ENCODE results near the gene PDGFRA.

PDGFRA gene

GRCh38 chr4:54228961-54229501 is at the start of gene PDGFRA:
Gene PDGFRA (plus strand): TSS chr4:54229293. CDS start chr4:54258769, 29,476 bp downstream.
- peak in 2 of 42 donors; percentile 32 to 38 for DNase-seq
- intact Hi-C loops (cut with DNase I) = loop anchor here (10.0 kb wide), 1 partner anchor 534 kb away; no protein-coding TSS in a partner anchor

DNA sequence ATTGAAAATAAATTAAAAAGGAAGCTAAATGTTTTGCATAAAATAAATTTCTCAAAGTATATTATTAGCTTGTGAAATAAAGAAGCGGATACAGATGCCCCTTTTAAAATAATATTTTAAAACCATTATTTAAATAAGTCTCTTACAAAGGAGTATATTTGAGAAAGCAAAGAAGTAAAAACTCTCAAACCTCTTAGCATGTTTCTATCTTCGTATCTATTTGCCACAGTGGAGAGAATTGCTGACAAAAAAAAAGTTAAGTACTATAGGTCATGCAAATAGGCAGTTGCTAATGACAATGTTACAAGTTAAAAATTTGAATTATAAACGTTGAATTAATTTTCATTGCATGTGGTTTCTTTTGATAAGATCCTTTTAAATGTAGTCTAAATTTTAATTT is 44.5 kb upstream of the PDGFRA start:
- DNase-seq = no peak
- intact Hi-C loops (cut with DNase I) = no loop called here

DNA sequence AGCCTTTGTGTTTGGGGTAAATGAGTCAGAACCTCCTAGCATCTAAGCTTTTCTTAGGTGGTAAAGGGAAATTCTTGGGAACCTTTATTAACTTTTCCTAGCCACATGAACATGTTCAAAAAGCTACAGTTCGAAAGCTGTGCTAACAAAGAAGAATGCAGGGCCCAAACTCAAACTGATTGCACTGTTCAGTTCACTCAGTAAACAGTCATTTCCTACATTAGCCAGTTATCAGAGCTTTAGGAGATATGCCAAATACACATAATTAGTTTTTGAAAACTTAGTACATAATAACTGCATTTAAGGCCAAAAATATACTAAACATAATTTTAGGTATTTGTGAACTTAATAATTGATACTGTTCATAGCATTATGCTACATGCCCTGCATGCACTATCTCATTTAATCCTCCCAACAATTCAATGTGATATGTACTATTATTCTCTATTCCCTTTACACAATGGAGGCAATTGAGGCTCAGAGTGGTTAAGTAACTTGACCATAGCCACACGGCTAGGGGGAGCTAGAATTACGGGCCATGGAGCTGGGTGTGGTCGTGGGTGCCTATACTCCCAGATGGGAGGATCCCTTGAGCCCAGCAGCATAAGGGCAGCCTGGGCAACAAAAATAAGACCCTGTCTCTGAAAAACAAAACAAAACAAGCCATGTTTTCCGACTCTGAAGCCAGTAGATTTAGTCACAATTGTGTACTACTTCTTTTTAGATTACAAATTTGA is 43.9 kb upstream of the PDGFRA start:
- DNase-seq = no peak
- intact Hi-C loops (cut with DNase I) = no loop called here

DNA sequence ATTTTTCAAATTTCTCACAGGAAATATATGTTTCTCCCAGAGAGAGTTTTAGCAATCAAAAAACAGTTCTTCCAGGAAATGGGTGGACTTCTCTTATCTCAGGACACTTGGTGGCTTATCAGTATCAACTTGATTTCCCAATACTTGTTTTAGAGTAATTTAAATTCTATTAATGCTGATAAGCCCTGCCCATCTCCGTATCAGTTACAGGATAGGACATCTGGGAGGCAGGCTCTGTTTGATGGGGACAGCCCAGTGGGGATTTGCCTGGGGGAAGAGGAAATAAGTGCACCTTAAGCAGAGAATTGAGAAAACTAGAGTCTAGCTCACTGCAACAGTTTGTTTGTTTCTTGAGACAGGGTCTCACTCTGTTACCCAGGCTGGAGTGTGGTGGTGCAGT is 43.2 kb upstream of the PDGFRA start:
- no peak for DNase-seq
- intact Hi-C loops (cut with DNase I) = no loop called here

GRCh38 chr4:54186371-54186770 is 42.7 kb upstream of the PDGFRA start:
- intact Hi-C loops (cut with DNase I) = no loop called here
- DNase-seq = no peak

GRCh38 chr4:54187148-54187547 is 41.9 kb upstream of the PDGFRA start:
- peak in 12 of 42 donors; percentile 3 to 23 (median 10) for DNase-seq
- intact Hi-C loops (cut with DNase I) = no loop called here

- DNase-seq = no peak
- intact Hi-C loops (cut with DNase I) = no loop called here
Measured at GRCh38 chr4:54189140-54189539, 40.0 kb upstream of the PDGFRA start.

GRCh38 chr4:54192811-54193210 is 36.3 kb upstream of the PDGFRA start:
- no peak for DNase-seq
- intact Hi-C loops (cut with DNase I) = no loop called here

DNA sequence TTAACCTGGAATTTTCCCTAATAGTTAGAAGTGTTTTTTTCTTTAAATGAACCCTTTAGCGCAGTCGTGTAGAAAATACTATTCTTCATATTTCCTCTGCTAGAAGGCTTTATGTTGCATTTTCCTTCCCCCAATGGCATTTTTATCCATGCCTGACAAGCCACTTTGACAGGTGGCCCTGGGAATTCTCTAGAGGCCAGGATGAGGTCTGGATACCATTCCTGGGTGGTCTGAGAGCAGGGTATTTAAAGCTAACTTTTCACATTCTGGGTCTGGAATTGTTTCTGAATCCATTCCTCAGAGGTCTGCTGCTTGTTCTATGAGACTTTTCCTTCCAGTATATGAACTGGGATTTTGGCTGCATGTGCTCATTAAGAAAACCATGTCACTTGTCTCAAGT is 31.2 kb upstream of the PDGFRA start:
- intact Hi-C loops (cut with DNase I) = no loop called here
- DNase-seq = no peak

GRCh38 chr4:54199919-54200318 is 29.2 kb upstream of the PDGFRA start:
- no peak for DNase-seq
- intact Hi-C loops (cut with DNase I) = no loop called here

DNA sequence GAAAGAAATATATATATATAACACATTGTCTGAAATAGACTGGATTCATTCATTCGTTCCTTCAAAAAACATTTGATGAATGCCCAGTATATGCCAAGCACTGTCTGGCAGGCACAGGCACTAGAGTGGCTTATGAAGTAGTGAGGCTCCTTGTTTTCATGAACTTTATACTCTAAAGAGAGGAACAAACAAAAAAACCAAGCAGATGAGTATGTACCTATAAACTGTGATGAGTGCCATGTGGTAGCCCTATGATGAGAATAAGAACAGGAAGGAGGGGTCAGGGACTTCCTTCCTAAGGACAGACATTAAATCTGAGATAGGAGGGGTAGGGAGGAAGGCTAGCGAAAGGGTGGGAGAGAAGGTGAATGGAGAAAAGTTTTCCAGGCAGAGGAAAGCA is 19.5 kb upstream of the PDGFRA start:
- intact Hi-C loops (cut with DNase I) = no loop called here
- no peak for DNase-seq

- intact Hi-C loops (cut with DNase I) = no loop called here
- no peak for DNase-seq
Measured at GRCh38 chr4:54213001-54213400, 16.1 kb upstream of the PDGFRA start.

- intact Hi-C loops (cut with DNase I) = no loop called here
Measured at GRCh38 chr4:54213761-54214160, 15.3 kb upstream of the PDGFRA start.

DNA sequence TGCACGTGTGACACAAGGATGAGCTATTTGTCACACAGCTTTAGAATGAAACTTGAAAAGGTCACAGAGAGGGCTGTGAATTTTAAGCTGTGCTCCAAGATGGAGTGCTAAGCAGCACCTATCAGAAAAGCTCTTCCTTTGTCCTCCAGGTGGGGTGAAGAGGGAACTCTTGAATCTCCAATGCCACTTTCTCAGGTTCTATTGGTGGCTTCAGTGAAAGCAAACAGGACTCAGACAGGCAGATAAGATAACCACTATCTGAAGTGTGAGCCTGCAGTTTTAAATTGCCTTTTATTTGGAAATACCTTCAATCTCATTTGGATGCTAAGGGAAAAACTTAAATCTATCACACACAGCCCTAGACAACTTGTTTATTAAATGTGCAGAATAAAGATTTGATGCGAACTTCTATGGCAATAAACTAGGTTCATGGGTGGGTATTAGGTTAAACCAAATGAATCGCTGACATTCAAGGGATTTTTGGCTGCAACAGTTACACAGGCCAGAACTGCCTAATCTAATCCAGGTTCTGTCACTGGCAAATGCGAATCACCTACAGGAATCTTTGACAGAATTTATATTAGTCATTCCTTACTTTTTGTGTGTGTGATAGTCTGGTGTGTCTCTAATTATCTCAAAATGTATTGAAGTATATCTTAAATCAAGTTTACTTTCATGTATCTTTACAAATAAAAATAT is 13.6 kb upstream of the PDGFRA start:
- intact Hi-C loops (cut with DNase I) = loop anchor here (5.0 kb wide), 1 partner anchor 283 kb away; no protein-coding TSS in a partner anchor
- DNase-seq = no peak

More at GRCh38 chr4:54213761-54214160, 15.3 kb upstream of the PDGFRA start:
- DNase-seq = no peak

GRCh38 chr4:54217642-54218495 is 11.2 kb upstream of the PDGFRA start:
- DNase-seq = peak; percentile 41 to 90 (median 72)
- intact Hi-C loops (cut with DNase I) = loop anchor here (5.0 kb wide), 1 partner anchor 286 kb away; no protein-coding TSS in a partner anchor

DNA sequence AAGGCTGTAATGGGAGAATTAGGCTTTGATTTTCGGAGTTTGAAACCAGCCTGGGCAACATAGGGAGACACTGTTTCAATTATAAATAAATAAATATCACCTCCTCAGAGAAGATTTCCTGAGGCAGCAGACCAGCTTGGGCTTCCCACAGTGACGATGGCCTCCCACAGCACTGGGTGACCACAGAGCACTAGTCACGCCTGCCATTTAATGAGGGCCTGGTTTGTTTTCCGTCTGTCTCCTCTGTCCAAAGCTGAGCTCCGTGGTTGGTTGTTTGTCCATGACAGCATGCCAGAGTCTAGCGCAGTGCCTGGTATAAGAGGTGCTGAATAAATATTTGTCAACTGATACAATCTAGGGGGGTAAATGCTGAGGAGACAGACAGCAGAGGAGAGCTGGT is 10.4 kb upstream of the PDGFRA start:
- no peak for DNase-seq
- intact Hi-C loops (cut with DNase I) = loop anchor here (5.0 kb wide), 1 partner anchor 286 kb away; no protein-coding TSS in a partner anchor

DNA sequence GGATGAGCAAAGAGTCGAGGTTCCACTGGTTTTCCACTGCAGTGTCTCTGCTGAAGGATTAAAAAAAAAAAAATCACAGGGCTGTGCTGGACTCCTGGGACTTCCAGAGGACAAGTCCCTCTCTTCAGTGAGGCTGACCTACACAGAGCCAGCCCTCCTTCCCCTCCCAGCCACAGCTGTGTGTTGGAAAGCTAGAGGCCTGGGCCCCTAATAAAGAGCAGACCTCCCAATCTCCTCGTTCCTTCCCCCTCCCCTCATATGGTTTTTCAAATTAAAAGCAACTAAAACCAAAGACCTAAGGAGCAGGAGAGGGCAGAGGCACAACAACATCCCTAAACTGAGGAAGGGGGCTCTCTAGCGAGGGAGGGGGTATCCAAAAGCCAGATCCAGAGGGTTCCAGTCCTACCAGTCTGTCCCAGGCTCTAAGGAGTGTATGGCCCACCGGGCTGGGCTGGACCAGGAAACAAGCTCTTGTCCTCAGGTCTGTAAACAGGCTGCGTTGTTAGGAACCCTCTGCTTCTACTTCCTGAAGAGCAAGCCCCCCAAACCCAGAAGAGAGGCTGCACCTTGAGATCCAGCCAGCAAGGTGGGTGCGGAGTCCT is 4.0 kb upstream of the PDGFRA start:
- no peak for DNase-seq
- intact Hi-C loops (cut with DNase I) = loop anchor here (10.0 kb wide), 1 partner anchor 530 kb away; no protein-coding TSS in a partner anchor

DNA sequence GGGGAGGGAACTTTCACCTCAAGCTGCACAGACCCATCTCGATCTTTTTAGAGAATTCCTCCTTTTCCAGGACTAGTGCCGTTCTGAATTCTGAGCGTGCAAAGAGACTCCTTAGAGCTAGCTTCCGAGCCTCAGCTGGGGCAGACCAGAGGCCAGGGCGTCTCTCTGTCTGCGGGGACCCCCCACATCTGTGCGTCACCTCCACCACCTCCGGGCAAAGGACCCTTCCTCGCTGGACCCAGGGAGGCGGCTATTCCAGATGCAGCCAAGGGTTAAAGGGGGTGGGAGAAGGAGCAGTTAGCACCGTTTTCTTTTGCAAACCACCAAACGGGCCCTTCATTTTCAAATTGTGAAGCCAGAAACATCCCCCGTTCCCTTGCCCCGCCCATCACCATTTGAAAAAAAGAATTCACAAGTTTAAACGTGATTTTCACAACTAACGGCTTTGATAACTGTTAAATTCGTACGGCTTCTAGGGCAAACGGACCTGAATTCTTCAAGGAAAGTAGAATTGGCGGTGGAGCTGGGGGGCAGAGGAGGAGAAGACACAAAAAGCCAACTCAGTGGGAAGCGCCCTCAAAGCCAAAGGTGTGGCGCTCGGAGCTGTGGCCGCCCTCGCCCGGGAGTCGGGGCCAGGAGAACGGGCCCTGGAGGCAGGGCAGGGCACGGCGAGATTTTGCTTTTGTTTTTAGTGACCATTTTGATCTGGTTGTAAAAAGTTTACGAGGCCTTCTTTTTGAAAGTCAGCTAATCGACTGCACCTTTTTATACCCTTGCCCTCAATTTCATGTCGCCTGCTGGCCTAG is 3.3 kb upstream of the PDGFRA start:
- no peak for DNase-seq
- intact Hi-C loops (cut with DNase I) = loop anchor here (10.0 kb wide), 1 partner anchor 531 kb away; no protein-coding TSS in a partner anchor

Measured in head of caudate nucleus (tissue), 42 donors.